GM19455 (cell line): ENCODE measurements around the gene PACRG.
A peak's percentile ranks its signal among the peaks of the same experiment; 100 is the strongest.

Source experiments
- ATAC-seq: cut with Tn5 transposase; IDR thresholded peaks from one replicate; pipeline ENCODE4 v1.9.1; 2021; ENCODE audit not compliant: unreplicated experiment

Gene PACRG

DNA sequence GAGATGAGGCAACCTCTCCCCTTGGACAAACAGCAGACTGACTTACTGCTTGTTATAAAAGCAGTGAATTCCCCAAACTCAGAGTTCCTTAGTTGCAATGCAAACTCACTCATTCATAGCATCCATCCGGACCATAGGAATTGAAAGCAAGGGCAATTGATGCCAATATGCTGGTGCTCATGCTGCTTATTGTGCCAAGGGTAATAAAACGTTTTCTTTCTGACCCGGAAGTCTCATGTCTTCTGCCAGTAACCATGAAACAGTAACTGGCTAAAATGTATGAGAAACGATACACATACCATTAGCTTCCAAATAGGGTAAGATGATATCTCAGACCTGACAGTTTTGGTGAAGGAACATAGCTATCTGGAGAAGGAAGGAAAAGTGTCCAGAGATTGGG lies 18.3 kb upstream of the PACRG start:
- ATAC-seq, result no peak

DNA sequence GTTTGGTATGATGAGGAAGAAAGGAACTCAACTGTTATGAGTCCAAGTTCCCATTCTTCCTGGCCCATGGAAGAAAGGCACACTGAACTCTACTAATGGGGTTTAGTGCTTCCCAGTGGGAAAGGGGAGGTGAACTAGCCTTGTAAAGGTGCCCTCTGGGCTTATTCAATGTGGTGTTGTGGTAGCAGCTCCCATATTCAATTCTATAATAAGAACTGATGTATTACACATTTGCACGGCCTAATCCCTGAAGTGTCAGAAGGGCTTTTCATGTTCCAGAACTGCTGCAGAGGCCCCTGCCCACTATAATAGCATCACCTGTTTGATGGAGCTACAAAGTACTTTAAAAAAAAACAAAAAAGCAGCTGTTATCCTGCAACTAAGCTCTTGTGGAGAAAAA lies 17.4 kb upstream of the PACRG start:
- ATAC-seq, result no peak

DNA sequence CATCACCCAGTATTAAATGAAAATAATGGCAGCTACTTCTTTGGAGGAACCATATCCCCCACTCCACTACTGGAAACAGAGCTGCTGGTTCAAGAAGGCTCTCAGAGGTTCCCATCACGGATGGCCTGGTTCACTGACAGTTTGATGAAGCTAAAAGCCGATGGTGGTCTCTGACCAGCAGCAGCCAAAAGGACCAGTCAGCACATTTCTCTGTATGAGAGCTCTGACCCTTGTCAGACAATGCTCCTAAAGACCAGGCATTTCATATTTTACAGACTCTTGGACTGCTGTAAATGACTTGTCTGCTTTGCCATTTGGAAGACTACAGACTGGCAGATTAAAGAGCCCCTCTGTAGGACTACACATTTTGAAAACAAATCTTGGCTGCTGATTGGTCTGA lies 16.8 kb upstream of the PACRG start:
- ATAC-seq, result no peak

DNA sequence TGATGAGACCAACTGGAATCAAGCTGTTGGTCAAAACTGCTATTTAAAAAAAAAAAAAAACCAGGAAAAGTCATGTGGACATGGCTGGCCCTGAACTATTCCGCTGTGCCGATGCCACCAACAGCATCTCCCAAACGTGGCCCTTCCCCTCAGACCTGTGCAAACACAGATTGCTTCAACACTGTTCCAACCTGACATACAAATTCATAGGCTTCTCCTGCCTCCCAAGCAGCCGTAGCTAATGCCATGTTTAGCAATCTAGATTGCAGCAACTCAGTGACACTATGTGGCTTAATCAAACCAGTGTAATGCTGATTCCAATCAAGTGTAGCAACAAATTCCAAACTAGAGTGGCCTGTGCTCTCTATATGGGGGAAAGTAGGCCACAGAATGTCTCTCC lies 16.4 kb upstream of the PACRG start:
- ATAC-seq, result no peak

DNA sequence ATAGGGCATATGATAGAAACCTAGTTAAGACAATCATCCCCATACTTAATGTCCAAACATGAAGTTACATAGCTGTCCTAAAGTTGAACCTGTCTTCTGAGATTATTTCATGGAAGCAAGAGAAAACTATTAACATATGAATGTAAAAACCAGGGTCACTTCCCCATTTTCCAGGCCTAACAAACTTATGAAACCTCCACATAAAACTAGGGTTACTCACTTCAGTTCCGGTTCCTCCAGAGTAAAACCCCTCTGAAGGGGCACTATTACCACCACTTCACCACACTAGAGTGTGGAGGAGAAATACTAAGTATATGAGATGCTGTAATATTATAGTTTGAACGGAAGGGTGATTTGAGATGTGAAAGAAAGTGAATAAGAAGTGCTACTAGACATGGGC lies 15.1 kb upstream of the PACRG start:
- ATAC-seq, result no peak

DNA sequence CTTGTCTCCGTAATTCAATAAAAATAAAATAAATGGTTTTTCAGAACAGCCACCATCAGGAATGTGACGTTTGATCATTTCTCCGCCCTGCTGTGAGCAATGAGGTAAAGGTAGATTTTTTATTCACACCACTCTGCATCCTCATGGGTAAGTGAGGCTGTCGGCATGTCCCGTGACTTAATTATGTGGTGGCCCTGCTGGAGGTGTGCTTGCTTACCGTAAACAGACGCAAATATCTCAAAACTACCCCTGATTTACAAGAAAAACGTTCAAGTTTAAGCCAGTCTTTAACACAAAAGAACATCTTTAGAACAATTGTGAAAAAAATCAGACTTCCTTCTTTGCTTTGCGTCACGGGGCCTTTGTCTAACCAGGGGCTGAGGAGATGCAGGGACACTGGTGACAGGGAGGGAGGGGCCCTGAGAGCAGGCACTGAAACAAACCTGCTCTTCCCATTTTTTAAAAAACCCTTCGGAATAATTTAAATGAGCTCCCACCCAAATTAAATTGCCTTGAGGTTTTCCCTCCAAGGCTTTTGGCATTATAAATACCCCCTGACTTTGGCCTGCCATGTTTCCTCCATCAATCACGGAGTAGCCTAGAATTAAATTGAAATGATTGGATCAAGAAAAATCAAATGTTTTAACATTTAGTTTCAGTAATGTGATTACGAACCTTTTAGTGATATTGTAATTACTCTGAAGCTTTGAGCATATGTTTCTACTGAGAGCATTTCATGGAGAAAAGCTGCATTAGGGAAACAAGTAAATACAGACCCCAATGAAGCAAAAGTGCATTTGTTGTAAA lies 13.6 kb upstream of the PACRG start:
- ATAC-seq, result no peak

DNA sequence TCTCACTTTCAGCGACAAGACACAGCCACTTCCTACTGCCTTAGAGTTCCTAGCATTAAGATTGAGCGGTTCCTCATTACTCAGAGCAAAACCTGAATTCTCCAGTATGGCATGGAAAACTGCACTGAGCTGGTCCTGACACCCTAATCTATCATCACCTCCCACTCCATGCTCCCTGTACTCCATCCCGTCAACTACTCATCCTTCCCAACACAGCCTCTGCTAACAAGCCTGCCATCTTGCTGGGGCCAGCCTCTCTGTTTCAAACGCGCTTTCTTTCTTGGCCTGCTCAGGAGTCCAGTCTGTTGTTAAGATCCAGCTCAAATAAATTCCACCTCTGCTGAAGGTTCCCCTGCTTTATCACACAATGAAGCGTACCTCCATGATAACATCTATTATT lies 12.2 kb upstream of the PACRG start:
- ATAC-seq, result no peak

DNA sequence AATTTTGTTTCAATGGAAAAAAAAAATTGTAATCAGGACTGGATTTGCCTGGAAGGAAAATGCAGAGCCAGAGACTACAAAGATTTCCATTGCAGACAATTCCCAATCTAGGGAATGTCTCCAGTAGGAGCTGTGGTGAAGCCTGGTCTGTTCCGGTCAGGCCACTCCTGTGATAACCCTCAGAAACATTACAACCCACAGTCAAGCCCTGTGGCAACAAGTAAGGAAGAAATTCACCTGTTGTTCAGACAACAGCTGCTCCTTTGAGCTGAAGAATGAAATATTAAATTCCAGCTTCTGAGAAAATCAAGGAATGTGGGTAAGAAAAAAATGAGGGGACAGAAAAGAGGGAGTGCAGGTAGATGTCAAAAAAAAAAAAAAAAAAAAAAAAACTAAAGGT lies 8.2 kb upstream of the PACRG start:
- ATAC-seq, result no peak

DNA sequence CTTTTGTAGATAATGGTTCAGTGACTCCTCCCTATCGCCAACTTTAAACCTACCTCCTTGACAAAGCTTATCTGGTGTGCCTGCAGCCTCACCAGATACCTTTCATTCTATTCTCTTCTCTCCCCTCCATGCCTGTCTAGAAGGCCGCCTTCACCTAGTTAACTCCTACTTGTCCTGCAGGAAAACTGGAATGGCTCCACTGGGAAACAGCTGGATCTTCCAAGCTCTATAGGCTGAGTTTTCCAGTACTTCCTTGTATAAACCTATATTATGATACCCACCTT lies 6.4 kb upstream of the PACRG start:
- no peak for ATAC-seq

DNA sequence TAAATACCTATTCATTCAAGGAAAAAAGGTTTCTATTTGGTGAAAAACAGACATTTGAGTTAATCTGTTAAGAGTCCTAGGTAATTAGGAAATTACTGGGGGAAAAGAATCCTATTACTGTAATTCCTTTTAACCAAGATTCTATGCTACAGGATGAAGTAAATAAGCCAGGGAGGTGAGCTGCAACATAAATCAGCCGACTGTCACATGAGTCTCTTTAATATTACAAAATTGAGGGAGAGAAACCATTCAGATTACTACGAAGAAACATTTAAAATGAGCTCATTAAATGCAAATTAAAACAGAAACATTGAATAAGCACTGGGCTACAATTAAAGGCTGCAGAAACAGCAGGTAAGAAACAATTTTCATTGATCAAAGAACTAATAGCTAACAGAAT lies 5.5 kb upstream of the PACRG start:
- ATAC-seq, result no peak

DNA sequence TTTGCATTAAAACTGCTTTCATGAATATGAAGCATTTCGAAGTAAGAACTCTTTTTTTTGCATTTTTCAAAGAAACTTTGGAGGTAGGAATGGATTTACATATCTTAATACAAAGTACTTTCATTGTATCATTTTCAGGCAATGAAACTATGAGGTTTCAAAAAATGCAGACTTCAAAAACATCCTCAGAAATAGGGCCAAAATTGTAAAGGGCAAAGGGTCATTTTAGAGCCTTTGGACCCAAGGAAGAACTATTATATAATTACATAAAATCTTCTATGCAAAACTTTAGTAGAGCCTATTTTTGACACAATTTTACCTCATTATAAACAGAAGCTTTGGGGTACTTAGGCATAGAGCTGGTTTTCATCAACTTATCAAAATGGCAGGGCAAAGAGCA lies 5.1 kb upstream of the PACRG start:
- no peak for ATAC-seq

DNA sequence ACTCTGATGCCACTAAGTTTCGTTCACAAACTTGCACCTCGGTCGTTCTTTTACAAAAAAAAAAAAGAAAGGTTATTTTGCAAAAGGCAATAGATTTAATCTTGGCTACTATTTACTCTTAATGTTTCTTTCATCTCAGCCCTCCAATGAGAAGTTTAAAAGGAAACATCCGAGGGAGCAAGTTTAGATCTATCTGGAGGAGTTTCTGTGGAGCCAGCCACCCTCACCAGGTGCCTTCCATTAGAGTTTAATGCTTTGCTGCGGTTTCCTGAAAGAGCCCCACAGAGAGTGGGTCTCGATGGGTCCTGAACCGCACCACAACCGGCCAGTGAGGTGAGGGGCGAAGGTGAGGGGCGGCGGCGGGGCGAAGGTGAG lies 840 bp upstream of the PACRG start:
- peak; percentile 1 for ATAC-seq

DNA sequence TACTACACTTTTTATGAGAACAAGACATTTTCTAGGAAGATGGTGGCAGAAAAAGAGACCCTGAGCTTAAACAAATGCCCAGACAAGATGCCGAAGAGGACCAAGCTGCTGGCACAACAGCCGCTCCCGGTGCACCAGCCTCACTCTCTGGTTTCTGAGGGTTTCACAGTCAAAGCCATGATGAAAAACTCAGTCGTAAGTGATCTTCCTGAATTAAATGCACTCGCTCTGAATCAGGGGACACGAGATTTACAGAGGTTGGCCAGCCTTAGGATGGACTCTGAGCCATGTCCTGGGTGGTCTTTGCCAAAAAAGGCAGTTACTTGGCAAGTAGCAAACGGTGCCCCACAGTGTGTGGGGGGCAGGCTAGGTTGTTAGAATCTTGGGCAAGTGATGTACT lies 423 bp downstream of the PACRG start:
- ATAC-seq, result no peak

DNA sequence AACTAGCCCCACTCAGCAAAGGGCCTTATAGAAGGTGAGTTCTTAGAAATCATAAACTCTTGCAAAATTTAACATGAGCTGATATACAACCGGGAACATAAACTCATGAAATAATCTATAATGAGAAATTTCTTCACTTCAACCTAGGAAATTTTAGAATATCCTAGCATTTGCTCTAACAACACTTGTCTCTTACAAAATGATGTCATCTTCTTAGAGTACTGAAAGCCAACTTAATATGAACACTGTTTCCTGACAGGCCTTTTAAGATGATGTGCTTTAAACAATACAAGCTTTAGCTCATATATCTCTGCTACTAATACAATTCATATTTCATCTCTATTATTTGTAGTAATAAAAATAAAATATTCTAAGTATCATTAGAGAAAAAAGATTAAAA lies 932 bp downstream of the PACRG start:
- ATAC-seq, result no peak

DNA sequence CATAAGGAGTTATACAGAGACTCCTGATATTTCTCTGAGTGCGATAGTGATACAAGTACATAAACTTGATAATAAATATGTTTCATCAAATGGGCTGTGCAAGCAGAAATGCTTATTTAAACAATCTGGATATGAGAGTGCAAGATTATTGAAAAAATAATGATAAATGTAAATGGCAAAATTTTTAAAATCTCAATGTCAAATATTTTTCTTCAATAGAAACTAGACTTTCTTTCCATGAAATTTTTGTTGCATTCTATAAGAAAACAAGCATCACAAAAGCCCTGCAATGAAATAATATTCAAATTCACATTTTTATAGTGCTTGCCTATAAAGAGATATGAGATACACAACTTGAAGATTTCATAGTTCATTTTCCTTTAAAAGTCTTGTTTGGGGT lies 2.7 kb downstream of the PACRG start:
- ATAC-seq, result no peak

DNA sequence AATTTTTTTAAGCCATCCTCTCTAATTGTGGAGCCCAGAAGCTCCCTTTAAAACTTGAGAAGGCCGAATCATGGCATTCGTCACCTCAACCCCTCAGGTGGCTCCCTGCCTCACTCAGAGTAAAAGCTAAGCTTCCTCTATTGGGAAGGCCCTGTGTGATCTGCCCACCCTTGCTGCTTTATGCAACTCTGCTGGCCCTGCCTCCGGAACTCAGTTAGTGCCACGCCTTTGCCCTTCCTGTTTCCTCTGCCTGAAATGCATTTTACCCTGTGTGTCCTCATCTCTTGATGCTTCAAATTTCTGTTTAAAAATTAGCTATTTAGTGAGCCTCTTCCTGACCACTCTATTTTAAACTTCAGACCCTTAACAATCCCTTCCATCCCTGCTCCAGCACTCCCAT lies 5.7 kb downstream of the PACRG start:
- no peak for ATAC-seq

DNA sequence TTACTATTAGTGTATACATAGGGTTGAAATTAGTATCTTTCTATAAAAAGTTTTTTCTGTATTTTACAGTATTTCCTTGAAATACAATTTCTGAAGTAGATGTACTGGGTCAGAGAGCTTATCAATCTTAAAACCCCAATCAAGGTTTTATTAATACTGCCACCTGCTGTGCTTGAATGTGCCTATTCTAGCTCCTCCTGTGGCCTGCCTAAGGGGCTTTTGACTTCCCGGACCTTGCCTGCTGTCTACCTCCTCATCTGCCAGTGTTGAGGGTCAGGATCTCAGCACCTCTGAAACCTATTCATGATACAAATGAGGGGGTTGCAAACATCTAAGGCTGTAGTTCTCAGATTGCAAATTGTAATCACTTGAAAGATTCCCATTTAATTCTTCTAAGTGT lies 9.2 kb downstream of the PACRG start:
- no peak for ATAC-seq

DNA sequence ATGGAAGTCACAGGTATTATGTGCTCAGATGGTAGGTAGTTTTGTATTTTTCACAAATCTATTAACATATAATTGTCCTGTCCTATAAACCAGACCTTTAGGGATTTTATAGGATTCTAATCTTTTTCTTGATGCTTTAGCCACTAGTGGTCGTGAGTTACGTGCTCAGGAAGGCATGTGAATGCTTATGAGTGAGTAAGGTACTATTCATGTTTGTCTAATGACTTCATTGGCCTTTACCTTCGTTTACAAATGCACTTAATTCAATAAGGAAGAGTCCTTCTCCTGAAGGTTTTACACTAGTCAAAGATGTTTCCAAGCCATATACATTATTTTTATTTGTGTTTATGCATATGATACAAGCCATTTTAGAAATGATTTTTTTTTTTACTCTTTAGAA lies 23.0 kb downstream of the PACRG start:
- no peak for ATAC-seq

DNA sequence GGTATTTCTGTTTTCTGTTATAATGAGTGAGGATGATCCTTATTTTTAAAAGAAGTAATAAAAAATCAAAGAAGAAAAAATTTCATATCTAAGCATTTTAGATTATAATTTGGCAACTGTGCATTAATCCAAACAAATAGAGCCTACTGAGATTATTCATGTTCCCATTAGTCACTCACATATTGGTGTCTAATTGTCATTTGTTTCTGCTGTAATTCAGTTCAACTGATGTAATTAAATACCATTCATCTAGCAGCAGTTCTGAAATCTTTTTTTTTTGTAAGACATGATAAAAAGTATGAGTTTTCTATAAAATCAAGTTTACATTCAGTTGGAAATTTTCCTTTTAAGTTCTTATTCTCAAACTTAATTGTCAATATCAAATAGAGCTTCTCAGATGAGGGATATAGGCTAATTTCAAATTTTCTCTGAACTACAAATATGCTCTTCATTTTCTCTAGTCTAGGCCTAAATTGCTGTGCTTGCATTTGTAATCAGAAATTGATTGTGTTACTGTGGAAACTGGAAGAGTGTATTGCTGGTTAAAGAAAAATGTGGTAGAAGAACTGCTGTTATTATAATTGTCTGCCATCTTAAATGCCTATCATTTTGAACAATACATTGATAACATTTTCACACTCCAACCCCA lies 23.6 kb downstream of the PACRG start:
- ATAC-seq, result no peak

DNA sequence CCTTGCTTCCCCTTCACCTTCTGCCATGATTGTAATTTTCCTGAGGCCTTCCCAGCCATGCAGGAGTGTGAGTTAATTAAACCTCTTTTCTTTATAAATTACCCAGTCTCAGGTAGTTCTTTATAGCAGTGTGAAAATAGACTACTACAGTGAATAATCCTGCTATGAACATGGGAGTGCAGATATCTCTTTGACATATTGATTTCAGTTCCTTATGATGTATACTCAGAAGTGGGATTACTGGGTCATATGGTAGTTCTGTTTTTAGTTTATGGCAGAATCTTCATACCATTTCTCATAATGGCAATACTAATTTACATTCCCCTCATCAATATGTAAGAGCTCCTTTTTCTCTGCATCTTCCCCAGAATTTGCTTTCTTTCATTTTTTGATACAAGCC lies 26.0 kb downstream of the PACRG start:
- ATAC-seq, result no peak

DNA sequence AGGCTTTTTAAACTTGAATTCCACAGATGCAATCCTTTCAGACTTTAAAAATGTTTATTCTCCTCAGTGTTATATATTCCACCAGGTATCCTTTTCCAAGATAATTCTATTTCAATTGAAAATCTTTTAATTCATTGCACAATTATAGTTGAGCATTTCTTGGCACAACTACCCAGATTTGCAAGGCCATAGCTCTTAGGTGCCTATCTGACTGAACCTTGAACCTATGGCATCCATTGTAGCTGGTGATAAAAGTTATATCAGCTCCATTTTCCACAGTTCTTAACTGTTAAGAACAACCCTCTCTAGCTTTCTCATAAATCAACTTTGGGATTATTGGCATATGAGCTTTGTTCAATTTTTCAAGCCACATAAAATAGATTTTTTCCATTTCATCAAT lies 42.4 kb downstream of the PACRG start:
- ATAC-seq, result no peak

DNA sequence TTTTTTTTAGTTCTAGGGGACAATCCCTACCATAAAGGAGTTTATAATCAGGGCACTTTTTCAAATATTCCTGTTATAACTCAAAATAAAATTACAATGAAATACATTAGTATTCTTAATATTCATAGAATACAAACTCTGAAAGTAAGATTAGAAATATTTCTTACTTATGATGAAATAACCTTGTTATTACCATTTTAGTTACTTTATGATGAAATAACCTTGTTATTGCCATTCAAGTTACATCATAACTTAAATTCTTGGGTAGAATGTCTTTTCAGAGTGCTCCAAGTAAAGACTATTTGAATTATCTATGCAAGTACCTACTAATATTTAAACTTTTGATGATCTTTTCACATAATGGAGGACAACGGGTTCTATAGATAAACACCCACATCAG lies 43.2 kb downstream of the PACRG start:
- no peak for ATAC-seq

DNA sequence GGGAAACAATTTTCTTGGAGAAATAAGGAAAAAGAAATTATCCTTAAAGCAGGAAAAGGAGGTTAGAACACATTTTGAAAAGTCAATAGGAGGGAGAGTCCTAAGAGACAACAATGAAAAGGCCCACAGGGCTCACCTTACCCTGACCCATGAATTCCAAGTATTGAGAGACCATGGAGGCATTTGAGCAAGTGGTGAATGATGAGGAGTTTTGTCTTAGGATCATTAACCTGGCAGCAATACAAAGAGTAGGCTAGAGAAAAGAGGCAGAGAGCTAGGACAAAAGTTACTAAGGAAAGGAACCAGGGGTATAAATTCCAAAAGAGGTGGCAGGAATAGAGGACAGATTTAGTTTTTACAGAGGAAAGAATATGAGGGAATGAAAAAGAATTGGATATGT lies 44.7 kb downstream of the PACRG start:
- no peak for ATAC-seq
